Measurements from ENCODE around the gene PDHB.
"Not testable (repeated sequence)": the region's sequence is repeated elsewhere in the genome, so short reads cannot be mapped to it uniquely, and the experiment has no call there.

Gene PDHB

GRCh38 chr3:58437276-58437675, 3.6 kb upstream of the PDHB start:
- not testable (repeated sequence) for DNase-seq (ENCODE audit: low spot score)

GRCh38 chr3:58434990-58435389, 1.4 kb upstream of the PDHB start:
- DNase-seq (ENCODE audit: low spot score) = peak; percentile 24

GRCh38 chr3:58434511-58434910, 879 bp upstream of the PDHB start:
- DNase-seq (ENCODE audit: low spot score) = no peak

- no peak for DNase-seq (ENCODE audit: low spot score)
Measured at GRCh38 chr3:58434168-58434504, 504 bp upstream of the PDHB start.

- DNase-seq (ENCODE audit: low spot score) = no peak
Measured at GRCh38 chr3:58432905-58433304, 727 bp downstream of the PDHB start.

GRCh38 chr3:58429657-58430056, 4.0 kb downstream of the PDHB start:
- DNase-seq (ENCODE audit: low spot score) = no peak

GRCh38 chr3:58427661-58428361, 5.8 kb downstream of the PDHB start:
- no peak for DNase-seq (ENCODE audit: low spot score)

- DNase-seq (ENCODE audit: low spot score) = no peak
Measured at GRCh38 chr3:58425782-58426181, 7.8 kb downstream of the PDHB start.

GRCh38 chr3:58424613-58425012, 9.0 kb downstream of the PDHB start:
- no peak for DNase-seq (ENCODE audit: low spot score)

- no peak for DNase-seq (ENCODE audit: low spot score)
Measured at GRCh38 chr3:58422756-58423325, 10.8 kb downstream of the PDHB start.

- no peak for DNase-seq (ENCODE audit: low spot score)
Measured at GRCh38 chr3:58421004-58421403, 12.6 kb downstream of the PDHB start.

- DNase-seq (ENCODE audit: low spot score) = no peak
Measured at GRCh38 chr3:58419780-58420507, 13.7 kb downstream of the PDHB start.

- no peak for DNase-seq (ENCODE audit: low spot score)
Measured at GRCh38 chr3:58418227-58418626, 15.4 kb downstream of the PDHB start.

GRCh38 chr3:58417075-58417474, 16.6 kb downstream of the PDHB start:
- no peak for DNase-seq (ENCODE audit: low spot score)

- DNase-seq (ENCODE audit: low spot score) = no peak
Measured at GRCh38 chr3:58416191-58416590, 17.4 kb downstream of the PDHB start.

GRCh38 chr3:58414538-58415197, 19.0 kb downstream of the PDHB start:
- DNase-seq (ENCODE audit: low spot score) = peak; percentile 74

- DNase-seq (ENCODE audit: low spot score) = no peak
Measured at GRCh38 chr3:58411851-58412830, 21.5 kb downstream of the PDHB start.

- no peak for DNase-seq (ENCODE audit: low spot score)
Measured at GRCh38 chr3:58411036-58411435, 22.6 kb downstream of the PDHB start.

GRCh38 chr3:58409663-58410062, 24.0 kb downstream of the PDHB start:
- no peak for DNase-seq (ENCODE audit: low spot score)

- no peak for DNase-seq (ENCODE audit: low spot score)
Measured at GRCh38 chr3:58408906-58409305, 24.7 kb downstream of the PDHB start.

GRCh38 chr3:58404396-58404795, 29.2 kb downstream of the PDHB start:
- DNase-seq (ENCODE audit: low spot score) = no peak
